Subcutaneous adipose tissue (tissue), 4 donors: ENCODE data around the gene EYS. TPM values are rescaled to one million over a fixed set of nuclear protein-coding genes. Genes with fewer than 3 reads are reported as not detected.

Experiments
- CTCF ChIP-seq: fragments of 450-650 bp; IDR thresholded peaks from one replicate; pipeline ENCODE4 v1.5.1; 2016; ENCODE audit warnings: low read depth, mild to moderate bottlenecking, control low read depth, antibody characterized with exemption, moderate library complexity
- total RNA-seq, 4 donors: library from RNA; depleted of rRNA; stranded (reverse); fragments of >200 nt; gene quantifications; one replicate each; pipeline ENCODE4 v1.1.0, GENCODE V29; 2016

EYS gene
- total RNA-seq, 4 donors from 2014 or later: 0.17 to 3.8 (median 0.82) TPM

- no peak for TF ChIP-seq CTCF
Measured at GRCh38 chr6:64973142-64973541, 733.9 kb downstream of the EYS start.

- no peak for TF ChIP-seq CTCF
Measured at GRCh38 chr6:64969139-64969538, 737.9 kb downstream of the EYS start.

GRCh38 chr6:64955435-64955848 is 751.6 kb downstream of the EYS start:
- TF ChIP-seq CTCF: no peak

- no peak for TF ChIP-seq CTCF
Measured at GRCh38 chr6:64949257-64949656, 757.8 kb downstream of the EYS start.

GRCh38 chr6:64948261-64948660 is 758.8 kb downstream of the EYS start:
- TF ChIP-seq CTCF: no peak

GRCh38 chr6:64945450-64945849 is 761.6 kb downstream of the EYS start:
- TF ChIP-seq CTCF: no peak

- TF ChIP-seq CTCF: no peak
Measured at GRCh38 chr6:64932486-64932885, 774.5 kb downstream of the EYS start.

- TF ChIP-seq CTCF: no peak
Measured at GRCh38 chr6:64930681-64931080, 776.3 kb downstream of the EYS start.
